GM12801 (cell line): Measurements from ENCODE around the gene PDP2.

Experiments used
- TF ChIP-seq, protein P1 (sequence below): IDR thresholded peaks from one replicate; pipeline ENCODE4 v1.5.1; 2011; ENCODE audit warnings: control low read depth; ENCODE audit not compliant: insufficient read length; ENCODE audit errors: extremely low read depth

PDP2 gene

GRCh38 chr16:66847533-66848067 lies 32.7 kb upstream of the PDP2 start:
- TF ChIP-seq, protein P1, sequence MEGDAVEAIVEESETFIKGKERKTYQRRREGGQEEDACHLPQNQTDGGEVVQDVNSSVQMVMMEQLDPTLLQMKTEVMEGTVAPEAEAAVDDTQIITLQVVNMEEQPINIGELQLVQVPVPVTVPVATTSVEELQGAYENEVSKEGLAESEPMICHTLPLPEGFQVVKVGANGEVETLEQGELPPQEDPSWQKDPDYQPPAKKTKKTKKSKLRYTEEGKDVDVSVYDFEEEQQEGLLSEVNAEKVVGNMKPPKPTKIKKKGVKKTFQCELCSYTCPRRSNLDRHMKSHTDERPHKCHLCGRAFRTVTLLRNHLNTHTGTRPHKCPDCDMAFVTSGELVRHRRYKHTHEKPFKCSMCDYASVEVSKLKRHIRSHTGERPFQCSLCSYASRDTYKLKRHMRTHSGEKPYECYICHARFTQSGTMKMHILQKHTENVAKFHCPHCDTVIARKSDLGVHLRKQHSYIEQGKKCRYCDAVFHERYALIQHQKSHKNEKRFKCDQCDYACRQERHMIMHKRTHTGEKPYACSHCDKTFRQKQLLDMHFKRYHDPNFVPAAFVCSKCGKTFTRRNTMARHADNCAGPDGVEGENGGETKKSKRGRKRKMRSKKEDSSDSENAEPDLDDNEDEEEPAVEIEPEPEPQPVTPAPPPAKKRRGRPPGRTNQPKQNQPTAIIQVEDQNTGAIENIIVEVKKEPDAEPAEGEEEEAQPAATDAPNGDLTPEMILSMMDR = no peak

GRCh38 chr16:66848172-66848571 lies 32.1 kb upstream of the PDP2 start:
- TF ChIP-seq, protein P1 = no peak

DNA sequence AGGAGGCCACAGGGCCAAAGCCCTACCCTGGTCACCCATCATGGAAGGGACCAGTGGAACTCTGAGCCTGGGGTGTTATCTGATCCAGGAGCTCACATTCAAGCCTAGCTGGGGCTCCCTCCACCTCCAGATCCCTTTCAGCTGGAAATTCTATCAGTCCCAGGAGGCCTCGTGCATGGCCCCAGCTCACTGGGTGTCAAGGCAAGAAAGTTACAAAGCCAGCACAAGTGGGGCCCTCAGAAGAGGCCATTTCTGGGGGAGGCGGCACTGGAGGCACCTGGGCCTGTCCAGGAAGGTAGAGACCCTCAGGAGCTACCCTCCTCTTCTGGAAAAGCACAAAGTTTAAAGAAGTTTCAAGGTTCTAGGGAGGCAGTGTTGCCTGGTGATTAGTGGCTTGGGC lies 31.3 kb upstream of the PDP2 start:
- TF ChIP-seq, protein P1 = no peak

DNA sequence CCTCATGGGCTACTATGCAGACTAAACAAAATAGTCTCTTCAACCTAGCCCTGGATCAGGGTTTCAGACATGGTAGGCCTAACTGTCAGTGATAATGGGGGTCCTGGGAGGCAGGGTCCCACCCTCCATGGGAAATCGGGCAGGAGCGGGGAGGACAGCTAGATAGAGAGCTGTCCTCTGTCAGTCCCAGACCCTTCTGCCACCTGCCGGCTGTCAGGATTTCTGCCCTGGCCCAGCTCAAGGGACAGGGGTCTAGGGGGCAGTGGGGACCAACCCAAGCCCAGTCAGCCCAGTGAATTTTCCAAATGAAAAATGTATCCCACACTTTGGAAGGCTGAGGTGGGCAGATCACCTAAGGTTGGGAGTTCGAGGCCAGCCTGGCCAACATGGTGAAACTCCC lies 30.8 kb upstream of the PDP2 start:
- TF ChIP-seq, protein P1 = no peak

DNA sequence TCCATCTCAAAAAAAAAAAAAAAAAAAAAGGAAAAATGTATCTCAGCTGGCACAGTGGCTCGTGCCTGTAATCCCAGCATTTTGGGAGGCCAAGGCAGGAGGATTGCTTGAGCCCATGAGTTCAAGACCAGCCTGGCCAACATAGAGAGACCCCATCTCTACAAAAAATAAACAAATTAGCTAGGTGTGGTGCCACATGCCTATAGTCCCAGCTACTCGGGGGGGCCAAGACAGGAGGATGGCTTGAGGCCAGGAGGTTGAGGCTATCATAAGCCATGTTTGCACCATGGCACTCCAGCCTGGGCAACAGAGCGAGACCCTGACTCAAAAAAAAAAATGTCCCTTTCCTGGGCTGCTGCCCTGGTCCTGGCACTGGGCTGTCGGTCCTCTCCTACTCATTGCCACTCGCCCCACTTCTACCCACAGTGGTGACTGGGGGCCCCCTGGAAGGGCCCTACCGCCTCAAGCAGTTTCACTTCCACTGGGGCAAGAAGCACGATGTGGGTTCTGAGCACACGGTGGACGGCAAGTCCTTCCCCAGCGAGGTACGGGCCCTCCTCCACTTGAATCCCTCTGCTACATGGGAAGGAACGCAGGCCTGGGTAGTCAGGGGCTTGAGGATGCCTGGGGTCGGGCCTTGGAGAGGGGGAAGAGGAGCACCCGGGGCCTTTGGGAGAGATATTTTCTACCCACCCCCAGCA lies 30.1 kb upstream of the PDP2 start:
- TF ChIP-seq, protein P1 = no peak

DNA sequence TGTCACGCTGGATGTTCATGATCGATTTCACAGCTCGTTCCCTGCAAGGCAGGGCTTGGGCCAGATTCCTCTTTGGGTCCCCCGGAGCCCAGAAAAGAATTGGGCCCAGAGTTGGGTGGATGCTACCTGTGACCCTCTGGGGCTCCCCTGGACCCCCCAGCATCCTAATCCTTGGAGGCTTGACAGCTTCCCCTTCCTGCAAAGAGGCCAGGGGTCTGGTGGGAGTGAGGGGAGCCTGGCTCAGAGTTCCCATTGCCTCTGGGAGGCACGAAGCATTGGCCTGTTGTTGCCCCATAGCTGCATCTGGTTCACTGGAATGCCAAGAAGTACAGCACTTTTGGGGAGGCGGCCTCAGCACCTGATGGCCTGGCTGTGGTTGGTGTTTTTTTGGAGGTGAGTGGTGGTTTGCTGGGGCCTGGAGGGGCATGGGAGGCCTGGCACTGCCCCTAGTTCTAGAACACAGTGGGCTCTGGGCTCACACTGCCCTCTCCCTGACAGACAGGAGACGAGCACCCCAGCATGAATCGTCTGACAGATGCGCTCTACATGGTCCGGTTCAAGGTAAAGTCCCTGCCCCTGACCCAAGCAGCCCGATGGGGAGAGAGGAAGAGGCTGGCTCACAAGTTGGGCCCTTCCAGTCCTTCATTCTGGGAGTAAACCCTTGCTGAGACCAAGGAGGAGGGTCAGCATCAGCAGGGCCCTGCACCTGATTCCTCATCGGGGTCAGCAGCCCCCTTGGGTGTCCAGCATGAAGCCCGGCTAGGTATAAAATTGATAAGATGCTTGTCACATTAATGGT lies 28.9 kb upstream of the PDP2 start:
- TF ChIP-seq, protein P1 = no peak

DNA sequence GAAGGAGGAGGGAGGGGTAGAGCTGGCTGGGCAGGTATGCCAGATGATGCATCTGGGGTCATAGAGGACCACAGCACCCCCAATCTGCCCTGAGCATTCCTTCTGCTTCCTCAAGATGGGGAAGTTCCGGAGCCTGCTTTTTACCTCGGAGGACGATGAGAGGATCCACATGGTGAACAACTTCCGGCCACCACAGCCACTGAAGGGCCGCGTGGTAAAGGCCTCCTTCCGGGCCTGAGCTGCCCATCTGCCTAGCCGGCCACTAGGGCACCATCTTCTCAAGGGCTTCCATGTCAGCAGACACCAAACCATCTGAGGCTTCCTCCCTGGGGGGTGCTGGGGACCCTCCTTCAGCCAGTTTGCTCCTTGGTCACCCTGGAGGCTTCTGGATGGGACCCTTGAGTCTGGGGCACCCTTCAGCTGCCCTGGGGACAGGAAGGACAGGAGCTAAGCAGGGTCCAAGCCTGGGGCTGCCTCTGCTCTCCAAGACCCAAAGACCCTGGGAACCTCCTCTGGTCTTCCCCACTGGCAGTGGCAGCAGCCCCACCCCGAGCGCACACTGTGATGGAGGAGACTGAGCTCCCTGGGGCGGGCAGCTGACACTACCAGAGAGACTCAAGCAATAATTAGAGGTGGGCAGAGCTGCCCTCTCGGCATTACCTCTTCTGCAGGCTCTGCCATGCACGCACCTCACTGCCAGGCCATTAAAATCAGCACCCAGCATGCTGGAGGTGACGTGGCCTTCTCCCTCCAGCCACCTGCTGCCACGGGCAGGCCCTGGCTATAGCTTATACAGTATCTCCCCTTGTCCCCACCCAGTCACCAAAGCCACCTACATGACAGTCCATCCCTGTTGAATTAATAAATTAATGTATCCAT lies 26.8 kb upstream of the PDP2 start:
- TF ChIP-seq, protein P1 = no peak
